ENCODE results near the gene PDE8B. TPM values are rescaled to one million over a fixed set of nuclear protein-coding genes. Genes with fewer than 3 reads are reported as not detected.

Gene PDE8B
- total RNA-seq, 1 donor from 2014 or later, result not detected

GRCh38 chr5:77213601-77214000 lies 3.1 kb downstream of the PDE8B start:
- ChIA-PET POLR2A (no interaction called here), CTCF (no interaction called here)
- Mint-ChIP-seq H3K4me1 (peaks cover 14% of the 10 kb centered on the region), H3K4me3 (no peak overlapping the region), H3K36me3 (ENCODE audit: low read depth) (no peaks in the 10 kb centered on the region), H3K9me3 (no peaks in the 10 kb centered on the region), H3K27me3 (peaks cover 58% of the 10 kb centered on the region), H3K27ac (no peak overlapping the region)
- ATAC-seq (ENCODE audit: low read depth), result no peak
- no peak for DNase-seq
- intact Hi-C loops (cut with micrococcal nuclease), result no loop called here
- TF ChIP-seq, protein P1, sequence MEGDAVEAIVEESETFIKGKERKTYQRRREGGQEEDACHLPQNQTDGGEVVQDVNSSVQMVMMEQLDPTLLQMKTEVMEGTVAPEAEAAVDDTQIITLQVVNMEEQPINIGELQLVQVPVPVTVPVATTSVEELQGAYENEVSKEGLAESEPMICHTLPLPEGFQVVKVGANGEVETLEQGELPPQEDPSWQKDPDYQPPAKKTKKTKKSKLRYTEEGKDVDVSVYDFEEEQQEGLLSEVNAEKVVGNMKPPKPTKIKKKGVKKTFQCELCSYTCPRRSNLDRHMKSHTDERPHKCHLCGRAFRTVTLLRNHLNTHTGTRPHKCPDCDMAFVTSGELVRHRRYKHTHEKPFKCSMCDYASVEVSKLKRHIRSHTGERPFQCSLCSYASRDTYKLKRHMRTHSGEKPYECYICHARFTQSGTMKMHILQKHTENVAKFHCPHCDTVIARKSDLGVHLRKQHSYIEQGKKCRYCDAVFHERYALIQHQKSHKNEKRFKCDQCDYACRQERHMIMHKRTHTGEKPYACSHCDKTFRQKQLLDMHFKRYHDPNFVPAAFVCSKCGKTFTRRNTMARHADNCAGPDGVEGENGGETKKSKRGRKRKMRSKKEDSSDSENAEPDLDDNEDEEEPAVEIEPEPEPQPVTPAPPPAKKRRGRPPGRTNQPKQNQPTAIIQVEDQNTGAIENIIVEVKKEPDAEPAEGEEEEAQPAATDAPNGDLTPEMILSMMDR (IDR thresholded peaks at IDR 0.05), result no peak

DNA sequence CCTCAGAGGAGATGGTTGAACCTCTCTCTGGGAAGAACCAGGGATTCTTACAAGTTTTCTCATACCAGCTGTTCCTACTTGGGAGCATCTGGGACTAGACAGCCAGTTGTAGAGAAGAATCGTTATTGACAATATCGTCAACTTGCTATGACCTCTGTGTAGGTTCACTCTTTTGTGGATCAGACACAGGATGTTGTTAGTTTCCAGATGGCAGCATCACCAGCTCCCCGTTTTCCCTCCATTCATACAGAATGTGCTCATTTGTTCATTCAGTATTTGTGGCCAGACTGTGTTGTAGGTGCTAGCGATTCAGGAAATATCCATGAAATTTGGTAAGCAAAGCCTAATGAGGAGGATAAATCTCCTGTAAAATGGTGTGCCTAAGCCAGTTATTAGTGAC lies 3.7 kb downstream of the PDE8B start:
- TF ChIP-seq, protein P1 (IDR thresholded peaks at IDR 0.05), result no peak
- no peak for DNase-seq
- H3K9me3 Mint-ChIP-seq, result no peaks in the 10 kb centered on the region
- ATAC-seq (ENCODE audit: low read depth), result no peak
- no peak overlapping the region for H3K4me3 Mint-ChIP-seq
- H3K36me3 Mint-ChIP-seq (ENCODE audit: low read depth), result no peaks in the 10 kb centered on the region
- intact Hi-C loops (cut with micrococcal nuclease), result no loop called here
- peaks cover 14% of the 10 kb centered on the region for H3K4me1 Mint-ChIP-seq
- peaks cover 55% of the 10 kb centered on the region for H3K27me3 Mint-ChIP-seq
- ChIA-PET POLR2A (no interaction called here), CTCF (no interaction called here)
- no peak overlapping the region for H3K27ac Mint-ChIP-seq

- intact Hi-C loops (cut with micrococcal nuclease), result no loop called here
- Mint-ChIP-seq H3K27me3 (peaks cover 34% of the 10 kb centered on the region), H3K4me1 (no peaks in the 10 kb centered on the region), H3K27ac (no peak overlapping the region), H3K36me3 (ENCODE audit: low read depth) (no peaks in the 10 kb centered on the region), H3K4me3 (no peak overlapping the region), H3K9me3 (no peaks in the 10 kb centered on the region)
- TF ChIP-seq, protein P1 (IDR thresholded peaks at IDR 0.05), result no peak
- ATAC-seq (ENCODE audit: low read depth) (no peak), DNase-seq (no peak)
- ChIA-PET POLR2A (no interaction called here), CTCF (interaction anchor here (1.1 kb wide), 1 partner anchor 9 kb away, joined by 3 read pairs; no protein-coding TSS in a partner anchor)
Measured at GRCh38 chr5:77218263-77218662, 7.8 kb downstream of the PDE8B start.

GRCh38 chr5:77221115-77221514 lies 10.6 kb downstream of the PDE8B start:
- CTCF ChIA-PET, result no interaction called here
- intact Hi-C loops (cut with micrococcal nuclease), result loop anchor here (10.0 kb wide), 1 partner anchor 274 kb away; the partner anchor contains the start of gene WDR41
- Mint-ChIP-seq H3K9me3 (no peaks in the 10 kb centered on the region), H3K27me3 (peaks cover 27% of the 10 kb centered on the region), H3K36me3 (ENCODE audit: low read depth) (no peaks in the 10 kb centered on the region), H3K27ac (no peak overlapping the region), H3K4me3 (no peak overlapping the region), H3K4me1 (no peaks in the 10 kb centered on the region)
- TF ChIP-seq, protein P1 (IDR thresholded peaks at IDR 0.05), result no peak
- ATAC-seq (ENCODE audit: low read depth) (no peak), DNase-seq (no peak)
- POLR2A ChIA-PET, result no interaction called here

DNA sequence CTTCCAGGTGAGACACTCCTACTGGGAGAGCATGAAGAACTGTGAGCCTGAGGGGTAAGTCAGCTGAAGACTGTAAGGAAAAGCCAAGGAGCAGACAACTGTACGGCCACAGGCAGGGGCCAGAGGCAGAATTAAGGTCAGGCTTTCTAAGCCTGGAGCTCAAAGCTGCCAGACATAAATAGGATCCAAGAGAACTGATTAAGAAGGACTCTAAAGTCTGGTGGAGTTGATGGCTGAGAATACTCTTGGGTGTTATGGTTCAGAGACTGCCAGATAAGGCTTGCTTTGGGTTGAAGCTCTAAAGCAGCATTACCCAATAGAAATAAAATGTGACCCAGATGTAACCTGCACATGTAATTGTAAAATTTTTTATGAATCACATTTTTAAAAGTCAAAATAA lies 12.2 kb downstream of the PDE8B start:
- Mint-ChIP-seq H3K9me3 (no peaks in the 10 kb centered on the region), H3K27ac (no peak overlapping the region), H3K36me3 (ENCODE audit: low read depth) (no peaks in the 10 kb centered on the region), H3K27me3 (peaks cover 22% of the 10 kb centered on the region), H3K4me1 (no peaks in the 10 kb centered on the region), H3K4me3 (no peak overlapping the region)
- intact Hi-C loops (cut with micrococcal nuclease), result loop anchor here (10.0 kb wide), 1 partner anchor 272 kb away; the partner anchor contains the start of gene WDR41
- TF ChIP-seq, protein P1 (IDR thresholded peaks at IDR 0.05), result no peak
- ChIA-PET POLR2A (no interaction called here), CTCF (no interaction called here)
- DNase-seq (no peak), ATAC-seq (ENCODE audit: low read depth) (no peak)

All from activated B cell treated with CpG ODN at 0.5 μM for 24 hours (primary cell).